HG03575 (cell line): ENCODE data around the gene CASP4.
"Not testable (repeated sequence)": the region's sequence is repeated elsewhere in the genome, so short reads cannot be mapped to it uniquely, and the experiment has no call there.

Experiments used
- ATAC-seq: cut with Tn5 transposase; IDR thresholded peaks from one replicate; pipeline ENCODE4 v1.9.1; 2021; ENCODE audit not compliant: unreplicated experiment, insufficient number of reproducible peaks, low FRiP score; ENCODE audit errors: extremely low read depth

CASP4 gene

DNA sequence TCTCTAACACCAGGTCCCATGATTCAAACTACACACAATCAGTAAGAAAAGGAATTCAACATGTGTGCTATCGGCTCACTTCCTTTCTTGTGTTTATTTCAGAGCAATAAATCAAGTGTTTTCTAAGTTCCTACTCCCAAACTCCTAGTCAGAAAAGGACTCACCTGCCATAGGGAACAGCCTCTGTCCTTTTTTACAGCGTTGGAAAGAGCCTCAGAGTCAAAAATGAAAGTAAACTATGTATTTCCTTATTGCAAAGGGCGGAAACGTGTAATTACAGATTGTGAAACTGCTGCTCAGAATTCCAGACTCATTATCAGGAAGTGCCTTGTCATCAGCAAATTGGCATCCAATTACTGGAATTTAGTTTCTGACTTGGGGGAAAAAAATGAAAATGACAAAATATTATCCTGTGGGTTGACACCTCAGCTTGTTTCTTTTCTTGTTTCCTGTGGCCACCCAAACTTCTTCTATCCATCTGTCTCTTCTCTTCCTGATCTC, at the start of gene CASP4:
Gene CASP4, minus strand, starts transcription at position 220 of the 501 bp plus-strand sequence. Its CDS starts 49 bp downstream, at position 171.
- peak; percentile 63 for ATAC-seq

DNA sequence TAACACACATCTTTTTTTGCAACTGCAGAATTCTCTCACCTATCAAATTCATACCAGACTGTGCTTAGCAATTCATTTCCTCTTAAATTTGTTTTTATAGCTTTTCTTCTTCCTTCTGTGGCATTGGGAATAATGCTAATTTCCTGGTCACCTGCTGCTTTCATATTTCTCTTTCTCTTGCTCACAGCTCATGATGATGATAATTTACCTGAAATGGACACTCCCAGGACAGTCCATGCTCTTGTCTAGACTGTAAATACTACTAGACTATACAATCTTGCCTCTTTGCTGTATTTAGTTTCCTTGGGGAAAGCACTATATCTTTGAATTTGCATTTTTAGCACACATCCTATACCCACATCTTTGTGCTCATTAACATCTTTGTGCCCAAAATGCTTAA, 39.1 kb upstream of the CASP4 start:
- ATAC-seq = no peak

DNA sequence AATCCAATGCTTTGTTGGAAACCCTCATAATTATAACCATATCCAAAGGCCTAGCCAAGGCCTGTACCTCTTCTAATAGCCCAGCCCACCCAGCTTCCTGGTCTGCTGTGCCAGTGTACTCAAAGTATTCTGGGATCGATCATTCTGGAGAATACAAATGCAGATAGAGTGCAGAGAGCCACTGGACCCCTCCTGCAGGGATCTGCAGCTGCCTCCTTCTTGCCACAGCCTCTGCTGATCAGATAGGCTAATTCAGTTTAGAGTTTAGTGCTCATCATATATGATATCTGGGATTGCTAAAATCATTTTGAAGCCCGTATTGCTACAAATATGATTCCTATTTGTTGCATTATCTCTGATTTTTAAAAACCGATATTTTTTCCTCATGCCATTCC, 37.1 kb upstream of the CASP4 start:
- ATAC-seq = no peak

DNA sequence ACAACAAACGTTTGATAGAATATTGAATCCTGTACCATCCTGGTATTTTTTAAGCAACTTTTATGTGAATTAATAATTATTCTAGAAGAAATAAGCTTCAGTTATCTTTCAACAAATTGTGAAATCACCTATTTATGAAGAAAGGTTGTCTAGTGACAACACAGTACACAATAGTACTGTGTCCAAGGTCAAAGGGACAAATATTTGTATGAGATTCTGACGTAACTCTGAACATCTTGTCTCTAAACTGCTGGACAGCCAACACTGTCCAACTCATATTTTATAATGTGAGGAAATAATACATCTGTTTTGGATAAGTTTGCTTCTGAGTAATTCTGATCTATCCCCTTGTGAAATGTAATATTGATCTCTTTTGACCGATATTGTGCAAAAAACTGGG, 35.6 kb upstream of the CASP4 start:
- ATAC-seq = no peak

DNA sequence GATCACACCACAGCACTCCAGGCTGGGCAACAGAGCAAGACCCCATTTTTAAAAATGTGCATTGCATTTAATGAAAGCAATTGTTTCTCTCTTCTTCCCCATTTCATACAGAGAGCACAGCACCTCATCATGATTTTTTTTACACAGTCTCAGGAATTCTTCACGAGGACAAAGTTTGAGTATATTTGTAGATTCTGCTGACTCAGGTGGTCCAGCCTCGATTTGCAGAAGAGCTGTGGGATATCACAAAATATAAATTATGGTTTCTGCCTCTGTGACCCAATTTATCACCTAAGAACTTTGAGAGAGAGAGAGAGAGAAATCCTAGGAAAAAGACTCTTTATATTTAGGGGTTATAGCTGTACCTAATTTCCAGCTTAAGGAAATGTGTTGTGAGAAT, 34.8 kb upstream of the CASP4 start:
- no peak for ATAC-seq

DNA sequence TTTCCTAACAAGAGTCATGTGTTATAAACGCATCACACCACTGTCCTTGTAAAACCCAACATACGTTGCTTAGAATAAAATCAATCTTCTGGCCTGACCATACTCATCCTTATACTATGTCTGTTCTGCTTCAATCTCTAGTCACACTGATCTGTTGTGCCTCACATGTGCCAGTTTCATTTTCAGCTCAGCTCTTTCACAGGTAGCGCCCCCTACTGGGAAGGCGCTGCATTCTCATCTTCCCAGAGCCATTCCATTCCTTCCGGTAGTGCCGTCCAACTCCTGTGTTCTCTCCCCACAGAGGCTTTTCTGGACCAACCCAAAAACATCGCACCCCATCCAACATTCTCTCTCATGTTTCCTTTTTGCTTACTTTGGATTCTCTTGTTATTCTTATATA, 32.4 kb upstream of the CASP4 start:
- no peak for ATAC-seq

DNA sequence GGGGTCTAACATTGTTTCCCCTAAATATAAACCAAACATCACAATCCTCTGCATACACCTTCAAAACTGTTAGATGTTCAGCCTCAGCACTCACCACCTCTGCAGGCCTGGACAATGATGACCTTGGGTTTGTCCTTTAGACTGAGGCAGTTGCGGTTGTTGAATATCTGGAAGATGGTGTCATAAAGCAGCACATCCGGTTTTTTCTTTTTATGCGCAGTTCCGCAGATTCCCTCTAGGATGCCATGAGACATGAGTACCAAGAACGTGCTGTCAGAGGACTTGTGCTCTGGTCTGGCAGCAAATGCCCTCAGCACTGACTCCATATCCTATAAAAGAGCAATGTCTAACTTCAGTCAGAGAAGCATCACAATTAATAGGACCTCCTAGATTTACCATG, 31.8 kb upstream of the CASP4 start:
- ATAC-seq = no peak

DNA sequence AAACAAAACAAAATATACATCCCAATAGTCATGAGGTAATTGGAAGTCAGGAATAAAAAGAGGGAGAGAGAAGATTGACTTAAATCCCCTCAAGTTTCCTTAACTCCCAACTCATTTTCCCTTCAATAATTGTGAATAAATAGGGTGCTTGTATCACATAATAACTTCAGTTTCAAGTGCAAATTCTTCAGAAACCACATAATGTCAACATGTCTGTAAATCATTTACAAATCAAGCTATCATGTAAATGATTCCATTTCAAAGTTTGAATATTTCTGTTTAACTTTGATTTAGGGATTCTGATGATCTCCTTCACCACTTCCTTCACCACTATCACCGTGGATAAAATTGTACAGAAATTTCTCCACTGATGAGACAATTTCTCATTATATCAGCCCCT, 31.3 kb upstream of the CASP4 start:
- no peak for ATAC-seq

DNA sequence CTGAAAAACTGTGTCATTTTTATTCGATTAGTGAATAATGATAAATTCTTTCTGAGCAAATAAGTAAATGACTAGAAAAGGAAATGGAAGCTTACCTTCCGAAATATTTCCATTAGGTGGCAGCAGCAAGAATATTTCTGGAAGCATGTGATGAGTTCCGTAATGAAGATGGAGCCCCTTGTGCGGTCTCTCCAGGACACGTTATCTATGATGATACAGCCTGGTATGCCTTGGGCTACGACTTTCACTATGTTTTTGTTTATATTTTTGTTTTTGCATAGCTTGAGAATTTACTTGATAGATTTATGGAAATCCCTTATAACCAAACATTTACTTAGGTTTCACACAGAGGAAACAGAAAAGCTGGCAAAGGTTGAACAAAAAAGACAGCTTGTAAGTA, 28.9 kb upstream of the CASP4 start:
- ATAC-seq = no peak

DNA sequence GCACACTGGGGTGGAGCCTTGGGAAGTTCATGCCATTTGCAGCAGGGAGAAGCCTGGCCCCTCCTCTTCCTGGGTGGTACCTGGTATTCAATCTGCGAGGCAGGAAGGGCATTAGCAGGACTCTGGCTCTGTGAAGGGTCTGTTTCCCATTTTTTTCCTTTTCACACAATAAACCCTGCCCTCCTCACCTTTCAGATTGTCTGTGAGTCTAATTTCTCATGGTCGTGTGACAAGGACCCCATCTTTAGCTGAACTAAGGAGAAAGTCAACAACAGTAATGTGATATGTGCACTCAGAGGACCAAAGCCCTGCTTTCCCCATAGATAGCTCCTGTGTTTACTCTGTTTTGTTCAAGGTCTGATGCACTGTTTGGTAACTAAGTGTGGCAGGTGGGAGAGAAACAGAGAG, 26.6 kb upstream of the CASP4 start:
- ATAC-seq = no peak

DNA sequence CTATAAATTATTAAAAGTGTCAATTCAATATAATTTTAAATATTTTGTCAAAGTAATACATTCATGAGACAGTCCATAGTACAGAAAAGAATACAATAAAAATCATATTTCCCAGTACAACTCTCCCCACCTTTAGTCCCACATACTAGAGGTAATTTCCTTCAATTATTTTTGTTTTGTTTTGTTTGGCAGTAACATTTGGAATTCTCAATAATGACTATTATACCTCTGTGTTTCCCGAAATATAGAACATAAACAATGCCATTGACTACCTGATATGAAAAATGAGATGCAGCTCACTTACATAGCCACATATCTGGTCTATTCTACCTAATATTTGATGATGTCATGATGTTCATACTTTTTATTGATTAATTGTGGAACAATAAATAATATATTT, 24.4 kb upstream of the CASP4 start:
- ATAC-seq = no peak

DNA sequence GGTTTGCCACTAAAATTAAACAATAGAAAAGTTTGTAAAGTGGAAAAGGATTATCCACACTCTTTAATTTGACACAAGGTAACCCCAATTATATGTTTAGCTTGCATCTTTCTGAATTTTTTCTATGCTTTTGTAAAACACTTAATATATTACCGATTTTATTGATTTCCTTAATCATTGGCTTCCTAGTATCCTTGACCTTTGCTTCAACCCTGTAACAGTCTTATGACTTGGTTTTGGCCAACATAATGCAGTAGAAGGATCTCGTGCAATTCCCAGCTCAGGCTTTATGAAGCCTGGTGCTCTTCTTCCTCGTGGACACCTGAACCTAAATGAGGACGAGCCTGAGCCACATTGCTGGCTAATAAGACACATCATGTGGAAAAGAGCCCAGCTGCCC, 23.6 kb upstream of the CASP4 start:
- no peak for ATAC-seq

DNA sequence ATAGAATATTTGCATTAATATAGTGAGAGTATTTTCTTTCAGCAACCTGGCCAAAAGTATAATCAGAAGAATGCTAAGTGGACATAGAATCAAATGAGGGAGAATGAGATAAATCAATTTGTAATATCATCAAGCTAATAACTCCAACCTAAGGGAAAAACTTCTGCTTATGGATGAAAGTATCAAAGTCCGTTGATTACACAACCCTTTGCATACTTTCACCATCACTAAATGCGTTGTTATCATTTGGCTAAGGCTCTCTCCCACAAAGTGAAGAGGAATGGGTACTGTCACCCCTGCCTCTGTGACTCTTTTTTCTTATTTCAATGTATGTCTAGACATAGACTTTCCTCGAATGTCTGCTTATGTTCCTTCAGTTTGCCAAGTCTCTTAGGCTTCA, 16.4 kb upstream of the CASP4 start:
- ATAC-seq = no peak

DNA sequence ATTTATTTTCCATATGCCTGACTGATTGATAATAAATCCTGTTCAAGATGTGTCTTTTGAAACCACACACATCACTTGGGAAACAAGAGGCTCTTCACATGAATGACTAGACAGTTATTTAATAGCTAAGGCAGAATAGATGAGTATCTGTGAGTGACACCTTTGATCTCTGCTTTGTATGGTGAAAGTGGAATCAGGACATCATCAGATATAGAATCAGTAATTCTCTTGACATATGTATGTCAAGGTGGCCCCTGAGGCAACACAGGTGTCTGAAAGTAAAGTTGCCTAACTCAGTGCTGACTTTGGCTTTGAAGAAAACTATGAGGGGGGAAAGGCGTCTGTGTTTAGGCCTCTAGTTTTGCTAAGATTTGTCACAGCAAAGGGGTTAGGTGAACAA, 11.5 kb upstream of the CASP4 start:
- ATAC-seq = no peak

DNA sequence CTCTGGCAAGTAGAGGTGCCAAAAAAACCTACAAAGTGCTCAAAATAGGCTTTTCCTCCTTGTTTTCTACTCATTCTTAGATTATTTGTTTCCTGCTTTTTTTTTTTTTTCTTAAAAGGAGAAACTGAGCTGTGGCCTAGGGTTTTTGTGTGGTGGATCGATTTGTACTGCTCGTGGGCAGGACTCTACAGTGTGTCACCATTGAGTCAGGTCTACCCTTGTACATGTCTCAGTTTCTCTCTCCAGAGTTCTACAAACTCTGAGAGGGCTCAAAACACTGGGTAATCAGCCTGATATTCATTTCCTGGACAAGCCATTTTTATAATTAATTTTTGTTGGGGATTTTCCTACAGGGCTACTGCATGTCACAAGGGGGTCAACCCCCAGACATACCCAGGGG, 5.2 kb upstream of the CASP4 start:
- ATAC-seq = no peak

DNA sequence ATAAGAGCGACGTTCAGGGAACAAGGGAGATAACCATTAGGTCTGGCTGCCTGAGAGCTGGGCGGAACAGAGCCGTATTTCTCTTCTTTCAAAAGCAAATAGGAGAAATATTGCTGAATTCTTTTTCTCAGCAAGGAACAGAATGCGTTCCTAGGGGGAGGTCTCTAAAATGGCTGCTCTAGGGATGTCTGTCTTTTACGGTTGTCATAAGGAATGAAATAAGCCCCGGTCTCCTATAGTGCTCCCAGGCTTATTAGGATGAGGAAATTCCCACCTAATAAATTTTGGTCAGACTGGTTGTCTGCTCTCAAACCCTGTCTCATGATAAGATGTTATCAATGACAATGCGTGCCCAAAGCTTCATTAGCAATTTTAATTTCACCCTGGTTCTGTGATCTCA, 4.5 kb upstream of the CASP4 start:
- not testable (repeated sequence) for ATAC-seq

DNA sequence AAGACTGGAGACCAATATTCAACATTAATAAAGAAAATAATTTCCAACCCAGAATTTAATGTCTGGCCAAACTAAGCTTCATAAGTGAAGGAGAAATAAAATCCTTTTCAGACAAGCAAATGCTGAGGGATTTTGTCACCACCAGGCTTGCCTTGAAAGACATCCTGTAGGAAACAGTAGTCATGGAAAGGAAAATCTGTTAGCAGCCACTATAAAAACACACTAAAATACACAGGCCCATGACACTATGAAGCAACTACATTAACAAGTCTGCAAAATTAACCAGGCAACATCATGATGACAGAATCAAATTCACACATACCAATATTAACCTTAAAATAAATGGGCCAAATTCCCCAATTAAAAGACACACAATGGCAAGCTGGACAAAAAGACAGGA, 2.4 kb upstream of the CASP4 start:
- no peak for ATAC-seq

DNA sequence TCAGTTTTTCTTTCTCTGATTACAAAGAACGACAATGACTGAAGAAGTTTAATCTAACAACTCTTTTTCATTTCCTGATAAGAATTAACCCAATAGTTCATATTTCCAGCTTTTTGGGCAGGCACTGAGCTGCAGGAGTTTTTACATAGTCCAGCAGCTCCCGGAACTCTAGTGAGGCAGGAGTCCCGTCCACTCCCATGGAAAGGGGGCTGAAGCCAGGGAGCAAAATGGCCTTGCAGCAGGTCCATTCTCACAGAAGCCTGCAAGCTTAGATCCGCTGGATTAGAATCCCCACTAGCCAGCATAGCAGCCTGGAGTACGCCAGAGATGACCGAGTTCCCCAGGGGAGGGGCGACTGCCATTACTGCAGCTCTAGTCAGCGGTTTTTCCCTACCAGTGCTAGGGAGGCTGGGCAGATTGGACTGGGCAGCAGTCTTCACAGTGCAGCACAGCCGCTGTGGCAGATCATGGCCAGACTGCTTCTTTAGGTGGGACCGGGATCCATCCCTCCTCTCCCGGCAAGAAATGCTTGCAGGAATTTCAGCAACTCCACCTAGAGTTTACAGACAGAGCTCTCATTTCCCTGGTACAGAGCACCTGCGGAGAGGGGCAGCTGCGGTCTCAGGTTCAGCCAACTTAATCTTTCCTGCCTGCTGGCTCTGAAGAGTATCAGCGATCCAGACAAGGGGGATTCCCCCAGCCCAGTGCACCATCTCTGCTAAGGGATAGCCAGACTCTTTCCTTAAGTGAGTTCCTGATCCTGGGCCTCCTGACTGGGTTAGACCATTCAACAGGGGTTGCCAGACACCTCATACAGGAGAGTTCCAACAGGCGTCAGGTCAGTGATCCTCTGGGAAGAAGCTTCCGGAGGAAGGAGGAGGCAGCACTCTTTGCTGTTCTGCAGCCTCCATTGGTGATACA, 742 bp upstream of the CASP4 start:
- ATAC-seq = no peak

DNA sequence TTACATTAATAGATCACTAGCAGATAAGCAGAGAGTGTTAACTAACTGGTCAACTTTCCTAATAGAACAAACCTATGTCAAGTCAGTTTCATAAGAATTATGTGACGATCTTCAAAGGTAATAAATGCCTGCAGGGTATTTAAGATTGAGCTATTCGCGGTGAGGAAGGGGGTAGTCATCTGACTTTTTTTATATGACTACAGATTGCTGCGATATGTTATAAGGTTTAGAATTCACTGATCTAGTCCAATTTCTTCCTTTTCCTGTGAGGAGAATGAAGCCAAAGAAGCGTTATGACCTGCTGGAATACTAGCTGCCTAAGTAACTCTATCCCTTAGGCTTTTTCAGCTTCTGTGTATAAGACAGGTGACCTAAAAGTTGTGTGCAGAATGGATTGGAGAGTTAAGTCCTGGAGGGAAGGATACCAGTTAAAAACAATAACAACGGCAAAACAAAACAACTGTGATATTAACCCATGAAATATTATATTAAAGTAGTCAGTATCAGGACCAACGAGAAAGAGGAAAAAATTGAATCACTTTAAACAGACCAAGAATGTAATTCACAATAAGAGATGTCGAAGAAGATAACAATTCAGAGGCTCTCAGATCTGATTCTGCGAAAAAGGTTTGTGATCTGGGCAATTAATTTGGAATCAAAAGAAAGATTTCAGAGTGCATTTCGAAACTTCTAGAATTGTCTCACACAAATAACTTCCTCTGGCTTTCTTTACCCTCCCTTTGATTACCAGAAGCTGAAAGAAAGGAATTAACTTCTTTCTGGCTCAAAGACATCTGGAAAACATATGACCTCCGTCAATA, 630 bp downstream of the CASP4 start:
- ATAC-seq = no peak

DNA sequence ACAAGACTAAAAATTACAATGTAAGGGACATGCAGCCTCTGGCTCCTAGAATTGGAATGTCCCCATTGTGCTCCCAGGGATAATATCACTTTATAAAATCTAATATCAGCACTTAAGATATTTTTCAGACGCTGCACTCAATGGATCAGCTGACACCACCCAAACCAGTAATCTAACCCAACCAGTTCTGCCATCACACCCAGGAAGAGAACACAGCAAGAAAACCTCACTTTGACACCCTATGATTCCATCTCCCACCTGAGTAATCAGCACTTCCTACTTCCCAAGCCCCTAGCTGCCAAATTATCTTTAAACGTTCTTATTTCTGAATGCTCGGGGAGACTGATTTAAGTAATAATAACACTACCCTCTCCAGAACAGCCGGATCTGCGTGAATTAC, 2.6 kb downstream of the CASP4 start:
- no peak for ATAC-seq
